IPS-18c (cell line): ENCODE measurements around the gene CRACR2A.

ENCODE experiments used
- H3K4me3 ChIP-seq: 2 replicates; pipeline ENCODE4 v1.7.0; 2013; ENCODE audit warnings: low read depth, mild to moderate bottlenecking, low read length, moderate library complexity; ENCODE audit not compliant: insufficient read depth
- H3K9me3 ChIP-seq: one replicate; pipeline ENCODE4 v1.6.1; 2013; ENCODE audit warnings: mild to moderate bottlenecking, low read length, moderate library complexity; ENCODE audit not compliant: control insufficient read depth, insufficient read depth

The CRACR2A gene

GRCh38 chr12:3672113-3672509 lies 80.8 kb downstream of the CRACR2A start:
- H3K9me3 ChIP-seq = peaks cover 4% of the 10 kb centered on the region
- H3K4me3 ChIP-seq = no peak overlapping the region

DNA sequence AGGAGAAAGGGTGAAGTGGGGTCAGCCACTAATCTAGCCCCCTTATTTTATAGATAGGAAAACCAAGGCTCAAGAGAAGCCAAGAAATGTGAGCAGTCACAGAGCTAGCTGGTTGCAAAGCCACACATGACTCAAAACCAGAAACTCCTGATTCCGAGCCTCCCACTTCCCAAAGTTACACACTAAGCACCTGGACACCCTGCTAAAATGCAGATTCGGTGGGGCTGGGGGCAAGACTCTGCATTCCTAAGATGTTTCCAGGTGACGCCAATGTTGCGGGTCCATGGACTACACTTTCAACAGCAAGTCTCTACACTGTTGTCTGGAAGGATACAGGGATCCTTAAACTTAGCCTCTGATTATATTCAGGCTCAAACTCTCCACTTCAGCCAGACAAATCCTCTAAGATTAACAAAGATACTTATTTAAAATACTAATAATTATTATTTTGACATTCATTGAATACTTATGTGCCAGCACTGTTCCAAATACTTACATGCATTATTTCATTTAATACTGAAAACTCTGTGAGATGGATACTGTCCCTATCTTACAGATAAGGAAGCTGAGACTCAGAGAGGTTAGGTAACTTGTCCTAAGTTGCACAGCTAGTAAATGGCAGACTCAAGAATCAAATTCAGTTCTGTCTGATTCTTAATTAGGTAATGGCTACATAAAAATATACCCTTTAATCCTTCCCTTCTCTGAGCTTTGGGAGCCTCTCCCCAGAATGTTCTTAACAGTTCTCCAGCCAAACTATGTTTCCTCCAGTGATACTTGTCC lies 81.4 kb downstream of the CRACR2A start:
- Histone ChIP-seq H3K9me3 (peaks cover 4% of the 10 kb centered on the region), H3K4me3 (no peak overlapping the region)

DNA sequence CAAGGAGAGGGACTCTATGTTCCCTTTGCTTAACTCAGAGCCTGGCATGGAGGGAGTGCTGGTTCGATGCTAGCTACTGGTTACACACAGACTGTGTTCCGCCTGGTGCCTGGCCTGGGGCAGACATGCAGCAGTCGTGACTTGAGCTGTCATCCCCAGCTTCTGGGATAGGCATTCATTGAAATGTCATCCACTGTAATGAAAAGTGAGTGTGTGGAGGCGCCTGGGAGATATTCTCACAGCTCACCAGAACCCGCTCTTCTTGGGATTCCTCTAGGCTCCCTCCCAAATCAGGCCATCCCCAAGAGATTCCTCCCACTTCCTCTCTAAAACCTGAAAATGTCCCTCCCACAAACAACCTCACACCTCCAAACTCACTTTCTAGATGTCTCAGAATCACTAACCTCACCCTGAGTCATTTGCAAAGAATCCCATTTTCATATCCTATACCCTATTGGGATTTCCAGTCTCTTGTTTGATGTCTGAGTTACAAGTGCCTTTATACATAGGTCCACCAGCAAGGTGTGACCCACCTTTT lies 82.8 kb downstream of the CRACR2A start:
- H3K4me3 ChIP-seq = no peak overlapping the region
- peaks cover 4% of the 10 kb centered on the region for H3K9me3 ChIP-seq

DNA sequence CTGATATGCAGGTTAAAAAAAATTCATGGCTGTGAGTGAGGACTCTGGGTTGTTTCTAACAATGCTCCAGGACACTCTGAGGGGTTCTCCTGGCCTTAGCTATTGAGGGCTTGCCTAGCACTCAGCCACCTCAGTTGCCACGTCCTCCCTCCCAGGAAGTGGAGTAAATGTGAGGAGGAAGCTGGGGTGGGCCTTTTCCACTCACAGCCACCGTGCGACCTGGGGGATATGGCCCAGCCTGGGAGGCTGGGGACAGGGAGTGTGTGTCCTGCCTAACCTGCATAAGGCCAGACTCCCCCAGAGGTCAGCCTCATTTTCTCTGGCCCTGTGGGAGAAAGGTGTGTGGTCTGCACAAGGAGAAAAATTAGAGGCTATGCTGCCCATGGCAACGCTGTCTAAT lies 83.3 kb downstream of the CRACR2A start:
- Histone ChIP-seq H3K4me3 (no peak overlapping the region), H3K9me3 (peaks cover 4% of the 10 kb centered on the region)

DNA sequence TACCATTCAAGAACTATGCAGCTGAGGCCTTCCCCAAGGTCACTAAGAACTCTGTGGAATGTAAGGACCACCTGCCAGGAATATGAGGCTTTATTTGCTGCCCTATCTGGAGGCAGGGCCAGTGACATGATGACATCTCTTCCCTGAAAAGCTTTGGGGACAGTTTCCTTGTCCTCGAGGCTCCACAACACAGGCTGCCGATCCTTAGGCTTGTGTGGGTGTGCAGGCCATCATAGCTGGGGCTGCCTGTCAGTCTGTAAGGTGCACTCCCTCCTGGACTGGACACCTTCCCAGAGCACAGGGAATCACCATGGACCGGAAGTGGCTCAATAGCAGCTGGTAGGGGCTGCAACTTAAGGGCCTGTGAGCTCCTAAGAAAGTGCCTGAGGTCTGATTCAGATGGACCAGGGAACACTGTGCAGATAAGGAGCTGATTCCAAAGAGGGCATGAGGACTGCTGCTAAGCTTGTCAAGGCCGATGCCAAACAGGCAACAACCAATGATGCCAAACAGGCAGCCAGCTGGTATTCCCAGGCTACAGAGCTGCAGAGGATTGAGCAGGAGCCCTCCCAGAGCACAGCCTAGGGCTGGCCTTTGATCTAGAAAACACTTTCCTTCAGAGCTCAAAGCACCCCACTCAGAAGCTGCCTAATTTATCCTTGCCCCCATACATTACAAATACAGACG lies 84.3 kb downstream of the CRACR2A start:
- H3K9me3 ChIP-seq = peaks cover 4% of the 10 kb centered on the region
- no peak overlapping the region for H3K4me3 ChIP-seq

DNA sequence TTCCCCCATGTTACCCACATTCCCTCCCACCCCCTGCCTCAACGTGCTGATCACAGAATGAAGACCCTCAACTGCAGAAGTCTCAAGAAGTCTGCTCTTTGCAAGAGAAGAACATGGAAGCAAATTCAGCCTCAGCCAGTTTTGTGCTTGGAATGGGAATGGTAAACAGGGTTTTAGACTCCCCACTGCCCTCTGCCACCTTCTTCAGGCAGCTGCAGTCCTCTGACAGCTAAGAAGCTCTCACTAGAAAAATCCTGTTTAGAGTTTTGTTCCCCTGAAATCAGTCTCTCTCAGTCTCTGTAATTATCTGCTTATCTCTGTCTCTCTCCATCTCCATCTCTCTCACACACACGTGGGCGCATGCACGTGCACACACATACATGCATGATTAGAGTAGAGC lies 85.4 kb downstream of the CRACR2A start:
- peaks cover 4% of the 10 kb centered on the region for H3K9me3 ChIP-seq
- no peak overlapping the region for H3K4me3 ChIP-seq

DNA sequence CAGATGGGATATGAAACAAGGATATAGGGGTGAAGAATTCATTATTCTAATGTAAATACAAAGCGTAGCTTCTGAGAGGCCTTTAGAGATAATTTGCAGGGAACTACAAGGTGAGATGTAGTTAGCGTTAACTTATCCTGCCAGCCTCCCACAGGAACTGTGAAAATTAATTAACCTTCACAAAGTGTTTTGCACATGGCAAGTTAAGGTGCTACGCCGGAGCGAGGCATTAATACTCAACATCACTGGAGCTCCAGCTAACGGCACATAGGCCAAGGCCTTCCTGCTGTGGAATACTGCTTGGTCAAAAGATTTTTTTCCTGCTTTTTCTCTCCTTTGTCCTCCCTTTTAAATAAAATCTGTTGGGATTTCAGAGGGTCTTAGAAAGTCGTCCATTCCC lies 86.5 kb downstream of the CRACR2A start:
- H3K9me3 ChIP-seq = peaks cover 4% of the 10 kb centered on the region

DNA sequence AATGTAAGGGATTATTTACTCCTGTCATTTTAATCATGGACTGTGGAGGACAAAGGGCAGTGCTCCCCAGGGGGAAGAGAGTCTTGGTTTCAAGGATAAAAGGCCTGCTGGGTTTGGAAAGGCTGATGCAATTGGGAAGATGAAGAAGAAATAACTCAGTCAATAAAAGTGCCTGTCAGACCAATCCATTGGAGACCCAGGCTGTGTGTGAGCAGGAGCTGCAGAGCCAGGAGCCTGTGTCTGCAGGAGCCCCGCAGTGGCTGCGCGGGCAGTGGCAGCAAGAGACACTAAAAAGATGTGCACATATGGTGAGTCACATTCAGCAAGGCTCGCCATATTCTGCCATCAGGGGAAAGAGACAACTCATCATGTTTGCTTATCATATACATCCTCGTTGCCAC lies 90.4 kb downstream of the CRACR2A start:
- Histone ChIP-seq H3K4me3 (no peak overlapping the region), H3K9me3 (no peaks in the 10 kb centered on the region)

More for the DNA sequence above, 86.5 kb downstream of the CRACR2A start:
- no peak overlapping the region for H3K4me3 ChIP-seq

DNA sequence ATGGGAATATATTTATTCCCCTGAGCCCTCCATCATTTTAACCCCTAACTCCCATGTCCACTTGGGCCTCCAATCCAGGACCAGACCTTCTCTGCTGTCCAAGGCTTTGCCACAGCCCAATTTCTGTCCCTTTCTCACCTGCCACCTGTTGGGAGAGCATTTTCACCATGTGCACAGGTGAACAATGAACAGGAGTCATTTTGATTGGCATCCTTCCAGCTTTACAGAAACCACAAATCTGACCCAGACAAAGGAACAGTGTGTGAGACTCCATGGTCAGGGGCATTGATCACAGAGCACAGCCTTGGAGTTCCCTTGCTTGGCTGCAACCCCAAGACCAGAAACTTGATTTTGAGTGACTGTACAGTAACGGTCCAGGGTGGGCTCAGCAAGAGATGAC lies 91.9 kb downstream of the CRACR2A start:
- no peak overlapping the region for H3K4me3 ChIP-seq
- H3K9me3 ChIP-seq = no peaks in the 10 kb centered on the region

DNA sequence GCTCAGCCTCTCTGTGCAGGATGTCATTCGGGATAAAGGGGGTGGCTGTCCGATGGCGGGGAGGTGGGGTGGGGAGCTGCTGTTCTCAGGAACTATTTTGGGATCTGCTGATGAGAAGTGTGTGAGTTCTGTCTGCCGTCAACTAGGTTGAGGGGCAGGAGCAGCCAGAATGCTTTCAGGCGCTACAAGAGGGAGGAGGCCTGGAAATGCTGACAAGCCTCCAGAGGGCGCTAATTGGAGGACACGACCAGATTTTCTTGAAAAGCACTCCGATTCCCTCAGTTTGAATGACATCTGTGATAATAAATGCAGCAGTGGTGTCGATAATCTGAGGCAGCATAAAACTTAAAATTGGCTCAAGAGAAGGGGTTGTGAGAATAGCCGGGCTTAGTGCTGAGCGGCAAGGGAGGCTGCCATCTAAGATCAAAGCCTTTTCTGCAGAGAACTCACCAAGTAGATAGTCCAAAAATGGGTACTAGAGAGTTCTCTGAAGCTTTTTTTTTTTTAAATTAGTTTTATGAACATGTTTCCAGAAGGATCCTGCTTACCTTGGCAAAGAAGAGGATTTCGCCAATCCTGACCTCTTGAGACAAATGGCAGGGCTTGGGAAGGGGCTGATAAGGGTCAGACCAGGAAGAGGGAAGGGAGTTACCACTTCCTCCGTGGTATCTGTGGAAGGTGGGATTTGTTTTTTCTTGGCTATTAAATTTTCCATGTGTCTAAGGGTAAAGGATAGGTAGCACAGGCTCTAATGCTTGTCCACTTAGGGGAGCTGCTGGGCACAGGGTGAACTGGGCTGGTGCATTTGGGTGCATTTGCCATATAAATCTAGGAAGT lies 94.4 kb downstream of the CRACR2A start:
- no peak overlapping the region for H3K4me3 ChIP-seq

GRCh38 chr12:3656946-3657622 lies 95.8 kb downstream of the CRACR2A start:
- no peak overlapping the region for H3K4me3 ChIP-seq
- no peaks in the 10 kb centered on the region for H3K9me3 ChIP-seq

More for the DNA sequence above, 94.4 kb downstream of the CRACR2A start:
- H3K9me3 ChIP-seq = no peaks in the 10 kb centered on the region

- Histone ChIP-seq H3K9me3 (no peaks in the 10 kb centered on the region), H3K4me3 (no peak overlapping the region)
Observed at GRCh38 chr12:3655328-3655900, 97.5 kb downstream of the CRACR2A start.

- H3K4me3 ChIP-seq = no peak overlapping the region
- no peaks in the 10 kb centered on the region for H3K9me3 ChIP-seq
Observed at GRCh38 chr12:3651585-3652424, 101.1 kb downstream of the CRACR2A start.

DNA sequence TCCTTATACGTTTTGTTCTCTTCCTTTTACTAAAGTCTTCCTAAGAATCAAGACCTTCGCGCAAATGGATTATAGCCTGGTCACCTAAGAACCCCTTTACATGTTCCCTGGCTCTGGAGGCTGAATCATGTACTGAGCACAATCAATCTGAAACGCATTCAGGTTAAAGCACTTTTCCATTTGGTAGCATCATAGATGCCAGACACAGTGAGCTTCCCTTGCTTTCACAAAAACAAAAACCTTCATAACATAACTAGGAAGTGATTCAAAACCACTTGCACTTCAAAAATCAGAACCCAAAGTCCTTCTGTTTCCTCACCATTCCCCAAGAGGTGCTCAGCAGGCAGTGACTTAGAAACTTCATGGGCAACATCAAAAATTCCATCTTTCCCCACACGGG lies 105.4 kb downstream of the CRACR2A start:
- no peaks in the 10 kb centered on the region for H3K9me3 ChIP-seq
- no peak overlapping the region for H3K4me3 ChIP-seq

GRCh38 chr12:3646561-3647241 lies 106.2 kb downstream of the CRACR2A start:
- Histone ChIP-seq H3K4me3 (no peak overlapping the region), H3K9me3 (no peaks in the 10 kb centered on the region)
